Measurements from ENCODE around the gene SEMA3C. TPM values are rescaled to one million over a fixed set of nuclear protein-coding genes. Genes with fewer than 3 reads are reported as not detected.
"Not testable (repeated sequence)": the region's sequence is repeated elsewhere in the genome, so short reads cannot be mapped to it uniquely, and the experiment has no call there.

SEMA3C gene
- polyA plus RNA-seq, 10 donors, result 134 to 202 (median 168) TPM

- DNase-seq, result no peak
These were observed 15.5 kb upstream of the SEMA3C start for GRCh38 chr7:80934321-80934720.

- no peak for DNase-seq
These were observed 13.7 kb upstream of the SEMA3C start for GRCh38 chr7:80932536-80932935.

- DNase-seq, result no peak
These were observed 10.8 kb upstream of the SEMA3C start for GRCh38 chr7:80929619-80930018.

GRCh38 chr7:80926955-80927354 is 8.1 kb upstream of the SEMA3C start:
- DNase-seq, result not testable (repeated sequence)

- DNase-seq, result no peak
These were observed 5.2 kb upstream of the SEMA3C start for GRCh38 chr7:80924090-80924489.

GRCh38 chr7:80923211-80923612 is 4.4 kb upstream of the SEMA3C start:
- DNase-seq, result no peak

- no peak for DNase-seq
These were observed 3.6 kb upstream of the SEMA3C start for GRCh38 chr7:80922253-80923049.

- no peak for DNase-seq
These were observed 2.3 kb upstream of the SEMA3C start for GRCh38 chr7:80921130-80921529.

- DNase-seq, result peak in 1 of 3 donors; percentile 53
These were observed 452 bp downstream of the SEMA3C start for GRCh38 chr7:80918399-80918798.

GRCh38 chr7:80916770-80917741 is 1.8 kb downstream of the SEMA3C start:
- peak; percentile 51 to 82 (median 61) for DNase-seq

- no peak for DNase-seq
These were observed 8.6 kb downstream of the SEMA3C start for GRCh38 chr7:80910228-80910627.

- no peak for DNase-seq
These were observed 10.5 kb downstream of the SEMA3C start for GRCh38 chr7:80908360-80908797.

GRCh38 chr7:80907612-80908011 is 11.2 kb downstream of the SEMA3C start:
- no peak for DNase-seq

GRCh38 chr7:80907141-80907601 is 11.7 kb downstream of the SEMA3C start:
- DNase-seq, result no peak

GRCh38 chr7:80905334-80905733 is 13.5 kb downstream of the SEMA3C start:
- DNase-seq, result no peak

- no peak for DNase-seq
These were observed 16.0 kb downstream of the SEMA3C start for GRCh38 chr7:80902716-80903308.

- DNase-seq, result no peak
These were observed 16.8 kb downstream of the SEMA3C start for GRCh38 chr7:80902019-80902418.

GRCh38 chr7:80900583-80901576 is 18.0 kb downstream of the SEMA3C start:
- no peak for DNase-seq

GRCh38 chr7:80896906-80897598 is 21.8 kb downstream of the SEMA3C start:
- DNase-seq, result no peak

GRCh38 chr7:80895056-80895455 is 23.8 kb downstream of the SEMA3C start:
- DNase-seq, result no peak

Measured in muscle of back (tissue), 11 donors.